GM12891 (cell line): ENCODE measurements around the gene TMEM37.

Experiments used
- POLR2A ChIP-seq: IDR thresholded peaks from 2 replicates; pipeline ENCODE4 v1.6.1; 2011; ENCODE audit warnings: low read depth, low read length, control low read depth
- POLR2AphosphoS5 ChIP-seq: IDR thresholded peaks from 2 replicates; pipeline ENCODE4 v1.6.1; 2011; ENCODE audit warnings: low read depth, low read length, control low read depth

- no peak for TF ChIP-seq POLR2A
- no peak for TF ChIP-seq POLR2AphosphoS5
Observed at GRCh38 chr2:119476301-119477112, 44.9 kb downstream of the TMEM37 start.
